Activated B cell treated with CpG ODN at 0.5 μM for 24 hours (primary cell): ENCODE measurements around the gene MAPK10. TPM values are rescaled to one million over a fixed set of nuclear protein-coding genes. Genes with fewer than 3 reads are reported as not detected.

Source experiments
- ATAC-seq: fragments of 200-7000 bp; cut with Tn5 transposase; one replicate; pipeline ENCODE4 v1.10.0; 2021; ENCODE audit warnings: low read depth, mild to moderate bottlenecking, moderate library complexity
- CTCF ChIA-PET: fragments of 350-600 bp; sonication (Branson Sonifier 250); formaldehyde crosslinking; loops from one replicate; lab custom pipeline; 2021; ENCODE audit warnings: antibody characterized with exemption; lab: Charles Lee
- POLR2A ChIA-PET: fragments of 350-600 bp; sonication (Branson Sonifier 250); formaldehyde crosslinking; loops from one replicate; lab custom pipeline; 2021; ENCODE audit warnings: antibody characterized with exemption; lab: Charles Lee
- DNase-seq: peaks from one replicate; pipeline ENCODE4 v3.0.0; 2022
- H3K27ac Mint-ChIP-seq: one replicate; pipeline ENCODE4 v1.8.0; 2020; ENCODE audit warnings: mixed read lengths
- H3K27me3 Mint-ChIP-seq: one replicate; pipeline ENCODE4 v1.8.0; 2021; ENCODE audit warnings: mixed read lengths
- H3K36me3 Mint-ChIP-seq: one replicate; pipeline ENCODE4 v1.8.0; 2021; ENCODE audit warnings: low read depth, mixed read lengths
- H3K4me1 Mint-ChIP-seq: one replicate; pipeline ENCODE4 v1.8.0; 2021; ENCODE audit warnings: mixed read lengths
- H3K4me3 Mint-ChIP-seq: one replicate; pipeline ENCODE4 v1.8.0; 2020; ENCODE audit warnings: mild to moderate bottlenecking, mixed read lengths
- H3K9me3 Mint-ChIP-seq: one replicate; pipeline ENCODE4 v1.8.0; 2020; ENCODE audit warnings: mixed read lengths
- intact Hi-C: fragments of 100-400 bp; cut with micrococcal nuclease; formaldehyde crosslinking; loops from one replicate; pipeline ENCODE4 v1.15.1; 2024
- total RNA-seq: library from RNA; stranded (reverse); gene quantifications from 2 replicates; pipeline ENCODE4 v1.2.3, GENCODE V29; 2022
- TF ChIP-seq, protein P1 (sequence below): fragments of 200-600 bp; IDR thresholded peaks from one replicate; pipeline ENCODE4 v1.8.0; 2022; ENCODE audit warnings: antibody characterized with exemption, mild to moderate bottlenecking

The MAPK10 gene
- total RNA-seq, 1 donor from 2014 or later: 0.75 TPM

DNA sequence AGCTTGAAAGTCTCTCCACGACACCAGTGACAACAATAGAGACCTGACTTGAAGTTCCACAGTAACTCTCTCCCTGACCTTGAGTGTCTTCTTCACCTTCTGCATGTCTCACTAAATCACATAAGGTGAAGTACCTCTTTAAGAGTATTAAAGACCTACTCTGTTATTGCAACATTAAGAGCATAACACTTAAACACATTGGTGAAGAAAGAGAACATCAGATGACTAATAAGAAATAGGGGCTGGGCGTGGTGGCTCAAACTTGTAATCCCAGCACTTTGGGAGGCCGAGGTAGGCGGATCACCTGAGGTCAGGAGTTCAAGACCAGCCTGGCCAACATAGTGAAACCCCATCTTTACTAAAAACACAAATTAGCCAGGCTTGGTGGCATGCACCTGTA is 33.9 kb upstream of the MAPK10 start:
- Mint-ChIP-seq H3K4me3 (no peak overlapping the region), H3K27me3 (peaks cover 2% of the 10 kb centered on the region), H3K36me3 (no peaks in the 10 kb centered on the region), H3K9me3 (no peaks in the 10 kb centered on the region), H3K27ac (no peak overlapping the region), H3K4me1 (no peaks in the 10 kb centered on the region)
- DNase-seq (no peak), ATAC-seq (no peak)
- POLR2A ChIA-PET: no interaction called here
- CTCF ChIA-PET: no interaction called here
- TF ChIP-seq, protein P1, sequence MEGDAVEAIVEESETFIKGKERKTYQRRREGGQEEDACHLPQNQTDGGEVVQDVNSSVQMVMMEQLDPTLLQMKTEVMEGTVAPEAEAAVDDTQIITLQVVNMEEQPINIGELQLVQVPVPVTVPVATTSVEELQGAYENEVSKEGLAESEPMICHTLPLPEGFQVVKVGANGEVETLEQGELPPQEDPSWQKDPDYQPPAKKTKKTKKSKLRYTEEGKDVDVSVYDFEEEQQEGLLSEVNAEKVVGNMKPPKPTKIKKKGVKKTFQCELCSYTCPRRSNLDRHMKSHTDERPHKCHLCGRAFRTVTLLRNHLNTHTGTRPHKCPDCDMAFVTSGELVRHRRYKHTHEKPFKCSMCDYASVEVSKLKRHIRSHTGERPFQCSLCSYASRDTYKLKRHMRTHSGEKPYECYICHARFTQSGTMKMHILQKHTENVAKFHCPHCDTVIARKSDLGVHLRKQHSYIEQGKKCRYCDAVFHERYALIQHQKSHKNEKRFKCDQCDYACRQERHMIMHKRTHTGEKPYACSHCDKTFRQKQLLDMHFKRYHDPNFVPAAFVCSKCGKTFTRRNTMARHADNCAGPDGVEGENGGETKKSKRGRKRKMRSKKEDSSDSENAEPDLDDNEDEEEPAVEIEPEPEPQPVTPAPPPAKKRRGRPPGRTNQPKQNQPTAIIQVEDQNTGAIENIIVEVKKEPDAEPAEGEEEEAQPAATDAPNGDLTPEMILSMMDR: no peak
- intact Hi-C loops: no loop called here

DNA sequence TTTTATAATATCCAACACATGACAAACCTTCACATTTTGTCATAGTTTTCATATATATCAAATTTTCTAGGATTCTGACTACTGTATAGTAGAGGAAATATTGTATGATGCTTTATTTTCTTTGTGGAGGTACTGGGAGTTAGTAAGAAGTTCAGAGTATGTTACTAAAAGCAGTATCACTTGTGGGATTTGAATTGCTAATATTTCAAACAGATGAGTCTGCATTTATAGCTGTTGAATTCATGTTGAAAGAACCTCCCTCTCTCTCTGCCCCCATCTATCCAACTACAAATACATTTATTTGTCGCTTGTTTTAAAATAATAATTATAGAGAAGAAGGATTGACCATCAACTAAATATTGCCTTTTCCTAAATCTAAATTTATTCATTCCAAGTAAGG is 29.8 kb upstream of the MAPK10 start:
- Mint-ChIP-seq H3K4me1 (peaks cover 3% of the 10 kb centered on the region), H3K4me3 (no peak overlapping the region), H3K27me3 (peaks cover 2% of the 10 kb centered on the region), H3K36me3 (no peaks in the 10 kb centered on the region), H3K27ac (no peak overlapping the region), H3K9me3 (no peaks in the 10 kb centered on the region)
- POLR2A ChIA-PET: no interaction called here
- no peak for DNase-seq
- CTCF ChIA-PET: no interaction called here
- TF ChIP-seq, protein P1: no peak
- intact Hi-C loops: no loop called here
- no peak for ATAC-seq

- intact Hi-C loops: no loop called here
- H3K27me3 Mint-ChIP-seq: peaks cover 2% of the 10 kb centered on the region
- no peak overlapping the region for H3K4me3 Mint-ChIP-seq
- ChIA-PET POLR2A (no interaction called here), CTCF (no interaction called here)
- no peak overlapping the region for H3K27ac Mint-ChIP-seq
- no peak for ATAC-seq
- no peaks in the 10 kb centered on the region for H3K36me3 Mint-ChIP-seq
- no peaks in the 10 kb centered on the region for H3K9me3 Mint-ChIP-seq
- DNase-seq: no peak
- H3K4me1 Mint-ChIP-seq: peaks cover 3% of the 10 kb centered on the region
- TF ChIP-seq, protein P1: no peak
Observed at GRCh38 chr4:86388252-86388651, 28.4 kb upstream of the MAPK10 start.

GRCh38 chr4:86386817-86387415 is 27.1 kb upstream of the MAPK10 start:
- TF ChIP-seq, protein P1: no peak
- Mint-ChIP-seq H3K27me3 (peaks cover 2% of the 10 kb centered on the region), H3K4me3 (no peak overlapping the region), H3K4me1 (peaks cover 3% of the 10 kb centered on the region), H3K27ac (no peak overlapping the region), H3K9me3 (no peaks in the 10 kb centered on the region), H3K36me3 (no peaks in the 10 kb centered on the region)
- intact Hi-C loops: no loop called here
- ChIA-PET POLR2A (no interaction called here), CTCF (no interaction called here)
- ATAC-seq (no peak), DNase-seq (no peak)

DNA sequence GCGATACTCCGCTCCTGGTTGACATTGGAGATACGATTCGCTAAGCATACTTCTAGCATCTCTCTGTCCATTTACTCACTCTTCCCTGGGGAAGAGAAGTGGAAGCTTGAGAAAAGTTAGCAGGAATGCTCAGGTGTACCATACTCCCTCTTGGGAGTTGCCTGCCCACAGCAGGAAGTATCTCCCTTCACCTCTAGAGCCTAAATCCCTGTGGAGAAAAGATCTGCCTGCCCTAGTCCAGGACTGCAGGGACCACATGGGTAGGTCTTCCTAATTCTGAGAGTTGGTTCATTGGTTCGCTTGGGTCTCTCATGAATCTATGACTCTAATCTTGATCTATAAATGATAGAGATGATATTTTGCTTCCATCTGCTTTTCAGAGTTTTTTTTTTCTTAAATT is 26.3 kb upstream of the MAPK10 start:
- POLR2A ChIA-PET: no interaction called here
- intact Hi-C loops: no loop called here
- no peak for ATAC-seq

More for the DNA sequence above, 26.3 kb upstream of the MAPK10 start:
- Mint-ChIP-seq H3K4me3 (no peak overlapping the region), H3K4me1 (peaks cover 3% of the 10 kb centered on the region), H3K27me3 (peaks cover 2% of the 10 kb centered on the region), H3K36me3 (no peaks in the 10 kb centered on the region), H3K9me3 (no peaks in the 10 kb centered on the region), H3K27ac (no peak overlapping the region)
- CTCF ChIA-PET: no interaction called here
- TF ChIP-seq, protein P1: no peak
- DNase-seq: no peak
